K562 (cell line): ENCODE measurements around the gene NABP2. TPM values are rescaled to one million over a fixed set of nuclear protein-coding genes. Genes with fewer than 3 reads are reported as not detected.
A peak's percentile ranks its signal among the peaks of the same experiment; 100 is the strongest.

Experiments
- BRF1 ChIP-seq: IDR thresholded peaks from 3 replicates; pipeline ENCODE4 v1.6.1; 2011; ENCODE audit warnings: borderline replicate concordance, mild to moderate bottlenecking; ENCODE audit not compliant: insufficient read length; ENCODE audit errors: extremely low read depth
- CTCF ChIP-seq, 3 experiments: IDR thresholded peaks in 2 of 3; conservative IDR thresholded peaks in 1 of 3; 2 replicates each; pipeline ENCODE4 v1.5.1; 2011 to 2012; ENCODE audit warnings: low read length in 3 of 3, mild to moderate bottlenecking in 3 of 3, control low read depth in 2 of 3, improper control_type of control experiment in 1 of 3, inconsistent platforms in 1 of 3, low read depth in 1 of 3, mixed read lengths in 1 of 3, moderate library complexity in 1 of 3; ENCODE audit not compliant: insufficient read depth in 2 of 3
- FOXK2 ChIP-seq, 2 experiments: fragments of 450-650 bp; IDR thresholded peaks in 1 of 2; conservative IDR thresholded peaks in 1 of 2; 2 replicates each; pipeline ENCODE4 v1.6.1; 2016; ENCODE audit warnings: low read depth in 2 of 2, mild to moderate bottlenecking in 1 of 2
- JUND ChIP-seq, 2 experiments: IDR thresholded peaks; 2 replicates in 1 of 2; 3 replicates in 1 of 2; pipeline ENCODE4 v1.6.1; 2011; ENCODE audit warnings: borderline replicate concordance in 2 of 2, low read depth in 2 of 2, low read length in 2 of 2, improper control_type of control experiment in 1 of 2, missing biosample characterization in 1 of 2, missing genetic modification characterization in 1 of 2, missing genetic modification reagents in 1 of 2
- MTA2 ChIP-seq: fragments of 450-650 bp; IDR thresholded peaks from 2 replicates; pipeline ENCODE4 v1.6.1; 2016; ENCODE audit warnings: low read depth
- NFIX ChIP-seq: fragments of 250-450 bp; sonication (Bioruptor Pico); IDR thresholded peaks from 2 replicates; pipeline ENCODE4 v1.4.0; 2020; ENCODE audit warnings: low read depth, mild to moderate bottlenecking, moderate library complexity
- PHTF2 ChIP-seq: fragments of 250-450 bp; sonication (Bioruptor Pico); IDR thresholded peaks from 2 replicates; pipeline ENCODE4 v1.5.0; 2021; ENCODE audit warnings: mild to moderate bottlenecking
- PRDM10 ChIP-seq: fragments of 450-650 bp; IDR thresholded peaks from 2 replicates; pipeline ENCODE4 v1.6.1; 2018; ENCODE audit not compliant: partially characterized antibody
- RNF2 ChIP-seq: sonication (generic); IDR thresholded peaks from 2 replicates; pipeline ENCODE4 v1.6.1; 2016
- SMAD4 ChIP-seq: fragments of 250-450 bp; sonication (Bioruptor Pico); conservative IDR thresholded peaks from 2 replicates; pipeline ENCODE4 v1.8.0; 2021; ENCODE audit warnings: inconsistent platforms, mild to moderate bottlenecking, moderate library complexity
- TFAM ChIP-seq: fragments of 250-450 bp; sonication (Bioruptor Pico); conservative IDR thresholded peaks from 2 replicates; pipeline ENCODE4 v1.5.0; 2021; ENCODE audit warnings: mild to moderate bottlenecking, moderate library complexity
- VEZF1 ChIP-seq: fragments of 200-800 bp; sonication (Bioruptor generic); IDR thresholded peaks from 2 replicates; pipeline ENCODE4 v1.6.1; 2017; ENCODE audit warnings: missing genetic modification characterization, missing compliant biosample characterization
- ZFPM2 ChIP-seq: fragments of 250-450 bp; sonication (Bioruptor Pico); IDR thresholded peaks from 2 replicates; pipeline ENCODE4 v1.5.1; 2022; ENCODE audit warnings: mild to moderate bottlenecking
- ZNF24 ChIP-seq: fragments of 450-650 bp; IDR thresholded peaks from 2 replicates; pipeline ENCODE4 v1.6.1; 2016
- ZNF277 ChIP-seq: fragments of 250-450 bp; sonication (Bioruptor Pico); IDR thresholded peaks from 2 replicates; pipeline ENCODE4 v1.8.0; 2022; ENCODE audit warnings: inconsistent platforms, mild to moderate bottlenecking, moderate library complexity, borderline replicate concordance
- ZNF75A ChIP-seq: fragments of 450-650 bp; formaldehyde crosslinking; IDR thresholded peaks from 2 replicates; pipeline ENCODE4 v1.4.0; 2020; ENCODE audit warnings: mild to moderate bottlenecking
- polyA plus RNA-seq, 8 experiments: library from polyadenylated mRNA; depleted of rRNA in 4 of 8; stranded (reverse) in 5 of 8; unstranded in 3 of 8; fragments of >200 nt; fragmentation: Nextera tagmentation in 2 of 8; fragmentation: Illumina TruSeq in 1 of 8; extraction: Ambion mirVana in 2 of 8; extraction: Trizol in 1 of 8; gene quantifications; 2 replicates each; pipeline versions ENCODE4 v1.2.1 to v1.2.3, GENCODE V29; 2011 to 2014; ENCODE audit warnings: inconsistent platforms in 1 of 8, missing spikeins in 1 of 8
- total RNA-seq, 7 experiments: library from RNA; depleted of rRNA in 6 of 7; stranded (reverse); fragments of >200 nt in 6 of 7; fragmentation: Illumina TruSeq in 2 of 7; extraction: Trizol in 2 of 7; gene quantifications; 2 replicates each; pipeline versions ENCODE4 v1.2.1 to v1.2.3, GENCODE V29; 2011 to 2021; ENCODE audit warnings: low replicate concordance in 1 of 7

The NABP2 gene
- total and polyA plus RNA-seq, 9 of the 15 experiments (the other 6 are each of a cell fraction or from before 2014, with no cell fraction given) = 11.3 to 60.6 (median 43.5) TPM

- 0 out of 2 replicates have a peak, but pooled peaks have one; percentile 15 for TF ChIP-seq VEZF1 (CRISPR knock-in tag)
- peak; percentile 47 for TF ChIP-seq PRDM10
- no peak for TF ChIP-seq ZNF277 (CRISPR knock-in tag)
- TF ChIP-seq JUND (IDR thresholded peaks at IDR 0.05; ENCODE audit: borderline replicate concordance, low read depth, low read length) = peak; percentile 30; the same call in 1 of the 2 replicates
- TF ChIP-seq JUND (tag; IDR thresholded peaks at IDR 0.05; ENCODE audit: borderline replicate concordance, low read depth, low read length) = no peak
- TF ChIP-seq TFAM (CRISPR knock-in tag) = no peak
- TF ChIP-seq NFIX (CRISPR knock-in tag) = no peak
- no peak for TF ChIP-seq PHTF2 (CRISPR knock-in tag)
- TF ChIP-seq CTCF (IDR thresholded peaks at IDR 0.05 in 2 of 3, conservative IDR thresholded peaks at IDR 0.05 in 1 of 3; ENCODE audit: insufficient read depth in 2 of 3, low read depth in 1 of 3, low read length in 3 of 3) = peak; percentile 83 to 89 (median 83)
- no peak for TF ChIP-seq ZFPM2
- no peak for TF ChIP-seq SMAD4 (CRISPR knock-in tag)
- no peak for TF ChIP-seq MTA2
- 0 out of 2 replicates have a peak, but pooled peaks have one; percentile 13 for TF ChIP-seq ZNF24
- TF ChIP-seq RNF2 = no peak
- TF ChIP-seq FOXK2 (conservative IDR thresholded peaks at IDR 0.05 in 1 of 2, IDR thresholded peaks at IDR 0.05 in 1 of 2; ENCODE audit: low read depth in 2 of 2) = no peak
- TF ChIP-seq BRF1 = no peak
- no peak for TF ChIP-seq ZNF75A (CRISPR knock-in tag)
Observed at GRCh38 chr12:56206452-56207166, 17.5 kb upstream of the NABP2 start (continued).
